A673 (cell line): ENCODE measurements around the gene RELL1. TPM values are rescaled to one million over a fixed set of nuclear protein-coding genes. Genes with fewer than 3 reads are reported as not detected.

Experiments used
- BruUV-seq: library from RNA; stranded (reverse); fragments of 400-500 nt; replicated peaks from 2 replicates; lab custom pipeline; 2021; lab: Mats Ljungman, UMichigan
- CTCF ChIA-PET: fragments of 300-600 bp; sonication (Branson Sonifier 250); formaldehyde crosslinking; loops from one replicate; lab custom pipeline; 2022; ENCODE audit warnings: antibody characterized with exemption; lab: Charles Lee
- POLR2A ChIA-PET: fragments of 300-600 bp; sonication (Branson Sonifier 250); formaldehyde crosslinking; loops from one replicate; lab custom pipeline; 2022; ENCODE audit warnings: antibody characterized with exemption; ENCODE audit not compliant: low non-redundant PET; lab: Charles Lee
- DNase-seq: peaks from one replicate; pipeline ENCODE4 v3.0.0-alpha.2; 2015; ENCODE audit warnings: low spot score
- H3K27ac ChIP-seq: fragments of 200-600 bp; sonication (generic); 2 replicates; pipeline ENCODE4 v1.5.1; 2016; ENCODE audit warnings: mixed run types, low read depth, mild to moderate bottlenecking, mixed read lengths, antibody characterized with exemption, low read length; ENCODE audit not compliant: poor library complexity, severe bottlenecking
- H3K27me3 ChIP-seq: fragments of 200-600 bp; sonication (generic); replicated peaks from 2 replicates; pipeline ENCODE4 v1.6.1; 2017; ENCODE audit warnings: mixed run types, low read depth, mild to moderate bottlenecking, mixed read lengths, antibody characterized with exemption, low read length; ENCODE audit not compliant: insufficient read depth, poor library complexity
- H3K36me3 ChIP-seq: fragments of 200-600 bp; sonication (generic); 2 replicates; pipeline ENCODE4 v1.6.1; 2016; ENCODE audit warnings: mixed run types, mild to moderate bottlenecking, mixed read lengths, antibody characterized with exemption, low read length; ENCODE audit not compliant: insufficient read depth, poor library complexity, severe bottlenecking
- H3K4me1 ChIP-seq: fragments of 200-600 bp; sonication (generic); 2 replicates; pipeline ENCODE4 v1.6.1; 2017; ENCODE audit warnings: mixed run types, mild to moderate bottlenecking, mixed read lengths, antibody characterized with exemption, low read length; ENCODE audit not compliant: insufficient read depth, poor library complexity, severe bottlenecking
- H3K4me3 ChIP-seq: fragments of 200-600 bp; sonication (generic); 2 replicates; pipeline ENCODE4 v1.5.1; 2016; ENCODE audit warnings: low read depth, mixed run types, mild to moderate bottlenecking, mixed read lengths, low read length; ENCODE audit not compliant: poor library complexity, severe bottlenecking
- H3K9me3 ChIP-seq: fragments of 200-600 bp; sonication (generic); 2 replicates; pipeline ENCODE4 v1.6.1; 2016; ENCODE audit warnings: mixed run types, low read depth, mild to moderate bottlenecking, mixed read lengths, antibody characterized with exemption, low read length; ENCODE audit not compliant: poor library complexity, severe bottlenecking
- EZH2 ChIP-seq: fragments of 200-600 bp; sonication (generic); IDR thresholded peaks from 2 replicates; pipeline ENCODE4 v1.6.1; 2017; ENCODE audit warnings: borderline replicate concordance, low read depth, mild to moderate bottlenecking, mixed read lengths, antibody characterized with exemption, low read length; ENCODE audit not compliant: poor library complexity, severe bottlenecking
- intact Hi-C: fragments of 100-400 bp; cut with micrococcal nuclease; formaldehyde crosslinking; loops from one replicate; pipeline ENCODE4 v1.10.0; 2022; ENCODE audit not compliant: unreplicated experiment
- total RNA-seq: library from RNA; stranded (reverse); gene quantifications from 2 replicates; pipeline ENCODE4 v1.2.3, GENCODE V29; 2021
- TF ChIP-seq, protein P1 (sequence below): fragments of 300-800, 200-600 bp; sonication (generic); conservative IDR thresholded peaks from 2 replicates; pipeline ENCODE4 v1.5.1; 2017; ENCODE audit warnings: low read depth, mild to moderate bottlenecking, antibody characterized with exemption, low read length, moderate library complexity, mixed read lengths

Gene RELL1
- total RNA-seq, 1 experiment from 2014 or later = 6.0 TPM

DNA sequence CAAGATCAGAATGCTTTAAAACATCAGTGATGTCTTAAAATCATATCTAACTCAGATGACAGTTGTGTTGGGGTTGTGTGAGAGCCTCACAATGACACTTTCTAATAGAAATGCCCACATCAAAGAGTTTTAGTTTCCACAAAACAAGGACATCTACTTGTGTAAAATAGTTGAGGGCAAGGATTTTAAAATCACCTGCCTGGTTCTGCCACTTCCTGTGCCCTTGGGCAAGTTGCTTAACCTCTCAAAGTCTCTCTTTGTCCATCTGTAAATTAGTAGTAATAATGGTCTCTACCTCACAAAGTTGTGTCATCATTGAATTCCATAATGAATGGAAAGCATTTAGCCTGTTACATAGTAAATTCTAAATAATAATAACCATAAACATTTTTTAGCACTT, 41.9 kb upstream of the RELL1 start:
- POLR2A ChIA-PET = no interaction called here
- DNase-seq = no peak
- Histone ChIP-seq H3K4me3 (no peak overlapping the region), H3K27me3 (no peaks in the 10 kb centered on the region), H3K36me3 (no peaks in the 10 kb centered on the region), H3K9me3 (no peaks in the 10 kb centered on the region), H3K4me1 (no peaks in the 10 kb centered on the region), H3K27ac (no peak overlapping the region)
- CTCF ChIA-PET = no interaction called here
- intact Hi-C loops = no loop called here
- BruUV-seq = no TSS peak
- no peak for TF ChIP-seq EZH2
- TF ChIP-seq, protein P1, sequence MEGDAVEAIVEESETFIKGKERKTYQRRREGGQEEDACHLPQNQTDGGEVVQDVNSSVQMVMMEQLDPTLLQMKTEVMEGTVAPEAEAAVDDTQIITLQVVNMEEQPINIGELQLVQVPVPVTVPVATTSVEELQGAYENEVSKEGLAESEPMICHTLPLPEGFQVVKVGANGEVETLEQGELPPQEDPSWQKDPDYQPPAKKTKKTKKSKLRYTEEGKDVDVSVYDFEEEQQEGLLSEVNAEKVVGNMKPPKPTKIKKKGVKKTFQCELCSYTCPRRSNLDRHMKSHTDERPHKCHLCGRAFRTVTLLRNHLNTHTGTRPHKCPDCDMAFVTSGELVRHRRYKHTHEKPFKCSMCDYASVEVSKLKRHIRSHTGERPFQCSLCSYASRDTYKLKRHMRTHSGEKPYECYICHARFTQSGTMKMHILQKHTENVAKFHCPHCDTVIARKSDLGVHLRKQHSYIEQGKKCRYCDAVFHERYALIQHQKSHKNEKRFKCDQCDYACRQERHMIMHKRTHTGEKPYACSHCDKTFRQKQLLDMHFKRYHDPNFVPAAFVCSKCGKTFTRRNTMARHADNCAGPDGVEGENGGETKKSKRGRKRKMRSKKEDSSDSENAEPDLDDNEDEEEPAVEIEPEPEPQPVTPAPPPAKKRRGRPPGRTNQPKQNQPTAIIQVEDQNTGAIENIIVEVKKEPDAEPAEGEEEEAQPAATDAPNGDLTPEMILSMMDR = no peak

DNA sequence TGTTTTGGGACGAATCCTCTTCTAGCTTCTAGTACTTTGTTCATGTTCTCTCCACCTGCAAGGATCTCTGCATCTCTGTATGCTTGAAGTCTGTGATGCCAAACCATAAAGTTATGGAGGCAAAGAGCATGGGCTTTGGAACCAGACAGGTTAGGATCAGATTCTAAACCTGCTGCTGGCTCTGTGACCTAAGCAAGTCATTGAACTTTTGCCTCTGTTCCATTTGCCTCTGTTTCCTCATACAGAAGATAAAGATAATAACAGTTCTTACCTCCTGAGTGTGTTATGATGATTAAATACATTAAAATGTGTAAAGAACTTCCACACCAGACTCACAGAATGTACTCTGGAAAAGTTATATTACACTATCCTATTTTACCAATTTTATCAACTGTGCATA, 41.5 kb upstream of the RELL1 start:
- no peak for TF ChIP-seq EZH2
- TF ChIP-seq, protein P1 = no peak
- no peaks in the 10 kb centered on the region for H3K36me3 ChIP-seq
- intact Hi-C loops = no loop called here
- H3K4me1 ChIP-seq = no peaks in the 10 kb centered on the region
- no TSS peak for BruUV-seq
- H3K27me3 ChIP-seq = no peaks in the 10 kb centered on the region
- ChIA-PET CTCF (no interaction called here), POLR2A (no interaction called here)
- H3K27ac ChIP-seq = no peak overlapping the region
- H3K4me3 ChIP-seq = no peak overlapping the region
- H3K9me3 ChIP-seq = no peaks in the 10 kb centered on the region
- no peak for DNase-seq

DNA sequence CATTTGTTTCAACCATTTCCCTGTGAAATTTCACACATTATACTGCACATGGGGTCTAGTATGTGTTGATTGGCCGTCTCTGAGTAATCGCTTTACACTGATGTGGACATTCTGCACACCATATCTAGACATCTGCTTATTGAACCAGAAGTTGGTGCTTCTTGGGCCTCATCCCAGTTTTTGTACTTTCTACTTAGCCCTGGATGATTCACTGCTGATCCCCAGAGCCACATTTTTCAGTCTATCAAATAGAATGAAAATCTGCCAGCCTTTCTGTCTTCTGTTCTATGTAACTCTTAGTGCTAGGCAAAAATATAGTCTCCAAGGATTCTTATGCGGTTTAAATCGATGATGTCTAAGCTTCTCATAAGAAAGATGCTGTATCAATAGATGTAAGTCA, 40.5 kb upstream of the RELL1 start:
- BruUV-seq = no TSS peak

More for the DNA sequence above, 40.5 kb upstream of the RELL1 start:
- Histone ChIP-seq H3K27ac (no peak overlapping the region), H3K36me3 (no peaks in the 10 kb centered on the region), H3K4me3 (no peak overlapping the region), H3K4me1 (no peaks in the 10 kb centered on the region), H3K27me3 (no peaks in the 10 kb centered on the region), H3K9me3 (no peaks in the 10 kb centered on the region)
- ChIA-PET POLR2A (no interaction called here), CTCF (no interaction called here)
- DNase-seq = no peak
- TF ChIP-seq, protein P1 = no peak
- TF ChIP-seq EZH2 = no peak
- intact Hi-C loops = no loop called here
